Kidney (tissue), 14 donors: Measurements from ENCODE around the gene CCSER1. TPM values are rescaled to one million over a fixed set of nuclear protein-coding genes. Genes with fewer than 3 reads are reported as not detected.
"Not testable (repeated sequence)": the region's sequence is repeated elsewhere in the genome, so short reads cannot be mapped to it uniquely, and the experiment has no call there.

Experiments used
- DNase-seq, 5 donors: peaks; one replicate each; pipeline ENCODE4 v3.0.0-alpha.2; 2013 to 2020
- FAIRE-seq: peaks from 2 replicates; lab custom pipeline; 2012; peaks lifted over from hg19 to GRCh38; lab: Jason Lieb, UNC
- H3K27ac ChIP-seq, 2 donors: one replicate each; pipeline ENCODE4 v1.7.0; 2013; ENCODE audit warnings: low read depth in 2 of 2, low read length in 2 of 2, inconsistent platforms in 1 of 2
- H3K27me3 ChIP-seq: one replicate; pipeline ENCODE4 v1.7.1; 2013; ENCODE audit warnings: low read length, inconsistent platforms; ENCODE audit not compliant: control insufficient read depth, insufficient read depth
- H3K36me3 ChIP-seq, 3 donors: one replicate each; pipeline versions ENCODE4 v1.7.0 to v1.7.1; 2013; ENCODE audit warnings: low read length in 3 of 3, control low read depth in 1 of 3, inconsistent platforms in 1 of 3; ENCODE audit not compliant: insufficient read depth in 3 of 3, control insufficient read depth in 2 of 3
- H3K4me1 ChIP-seq, 3 donors: one replicate each; pipeline versions ENCODE4 v1.7.0 to v1.7.1; 2013; ENCODE audit warnings: low read length in 3 of 3, inconsistent platforms in 1 of 3, low read depth in 1 of 3; ENCODE audit not compliant: control insufficient read depth in 2 of 3, insufficient read depth in 2 of 3
- H3K4me3 ChIP-seq, 3 donors: one replicate each; pipeline versions ENCODE4 v1.7.0 to v1.8.1; 2013; ENCODE audit warnings: low read length in 3 of 3, control low read depth in 1 of 3, inconsistent platforms in 1 of 3
- H3K9ac ChIP-seq, 3 donors: one replicate each; pipeline versions ENCODE4 v1.7.0 to v1.7.1; 2013; ENCODE audit warnings: low read length in 3 of 3, control low read depth in 1 of 3, inconsistent platforms in 1 of 3
- H3K9me3 ChIP-seq, 3 donors: one replicate each; pipeline versions ENCODE4 v1.7.0 to v1.7.1; 2013; ENCODE audit warnings: low read length in 3 of 3, control low read depth in 1 of 3, inconsistent platforms in 1 of 3; ENCODE audit not compliant: control insufficient read depth in 2 of 3, insufficient read depth in 1 of 3
- CTCF ChIP-seq: IDR thresholded peaks from 3 replicates; pipeline ENCODE4 v1.5.1; 2012; ENCODE audit warnings: mild to moderate bottlenecking, moderate library complexity, borderline replicate concordance; ENCODE audit not compliant: insufficient read depth; ENCODE audit errors: extremely low read depth
- intact Hi-C: fragments of 100-400 bp; cut with DNase I; formaldehyde crosslinking; loops from one replicate; pipeline ENCODE4 v1.11.1; 2022
- polyA plus RNA-seq: library from polyadenylated mRNA; stranded (reverse); fragments of 350-450 nt; fragmentation: Illumina TruSeq; extraction: RNeasy Lipid Tissue Mini Kit (QIAGEN cat#74804); gene quantifications from one replicate; pipeline ENCODE4 v1.2.3, GENCODE V29; 2014; ENCODE audit warnings: low read depth, low replicate concordance; ENCODE audit not compliant: insufficient read depth
- total RNA-seq: library from RNA; stranded (reverse); fragmentation: NEBNext Ultra II Directional; extraction: Animal tissue kit (Norgen Biotek cat#: 25700); gene quantifications from one replicate; pipeline ENCODE4 v1.2.1, GENCODE V29; 2021
- donor health status: control.
- donor health status: control.
- donor health status: control.
- donor health status: control.
- donor health status: control.
- donor health status: DM: yes; HTN: yes; CAD: no.
- donor health status: Normal renal cell carcinoma (clear cell type).

The CCSER1 gene
- total and polyA plus RNA-seq, 2 donors from 2014 or later = 4.2 to 26.8 TPM

- H3K4me1 ChIP-seq = no peaks in the 10 kb centered on the region
- no peak overlapping the region for H3K4me3 ChIP-seq
- H3K9me3 ChIP-seq = no peaks in the 10 kb centered on the region
- no peak overlapping the region for H3K27ac ChIP-seq
- no peak for DNase-seq
- H3K9ac ChIP-seq = no peak overlapping the region
- no peaks in the 10 kb centered on the region for H3K36me3 ChIP-seq
- intact Hi-C loops = no loop called here
- no peak for FAIRE-seq
- no peaks in the 10 kb centered on the region for H3K27me3 ChIP-seq
- no peak for TF ChIP-seq CTCF
These were observed 1131.1 kb downstream of the CCSER1 start for GRCh38 chr4:91258326-91258725.

GRCh38 chr4:91267543-91267942 lies 1140.3 kb downstream of the CCSER1 start:
- no peak for FAIRE-seq
- Histone ChIP-seq H3K9me3 (no peaks in the 10 kb centered on the region), H3K27ac (no peak overlapping the region), H3K36me3 (no peaks in the 10 kb centered on the region), H3K4me1 (no peaks in the 10 kb centered on the region), H3K4me3 (no peak overlapping the region), H3K27me3 (no peaks in the 10 kb centered on the region), H3K9ac (no peak overlapping the region)
- no peak for TF ChIP-seq CTCF
- DNase-seq = peak in 2 of 5 donors; percentile 5 to 18
- intact Hi-C loops = no loop called here

GRCh38 chr4:91268481-91268880 lies 1141.3 kb downstream of the CCSER1 start:
- FAIRE-seq, H3K9me3 ChIP-seq, H3K4me1 ChIP-seq, H3K9ac ChIP-seq, H3K36me3 ChIP-seq, H3K27ac ChIP-seq, H3K27me3 ChIP-seq, intact Hi-C loops, H3K4me3 ChIP-seq: not testable (repeated sequence)
- peak in 1 of 5 donors; percentile 7 for DNase-seq

GRCh38 chr4:91268913-91269312 lies 1141.7 kb downstream of the CCSER1 start:
- no peak for FAIRE-seq
- no peak for DNase-seq
- no peaks in the 10 kb centered on the region for H3K4me1 ChIP-seq
- intact Hi-C loops = no loop called here
- H3K4me3 ChIP-seq = no peak overlapping the region
- H3K27me3 ChIP-seq = no peaks in the 10 kb centered on the region
- no peak for TF ChIP-seq CTCF
- H3K9me3 ChIP-seq = no peaks in the 10 kb centered on the region
- H3K36me3 ChIP-seq = no peaks in the 10 kb centered on the region
- H3K9ac ChIP-seq = no peak overlapping the region
- H3K27ac ChIP-seq = no peak overlapping the region
